CD8-positive, alpha-beta memory T cell (primary cell): ENCODE data around the gene JOSD1. TPM values are rescaled to one million over a fixed set of nuclear protein-coding genes. Genes with fewer than 3 reads are reported as not detected.

Source experiments
- CTCF ChIA-PET: fragments of 350-600 bp; sonication (Branson Sonifier 250); formaldehyde crosslinking; loops from one replicate; lab custom pipeline; 2021; ENCODE audit warnings: antibody characterized with exemption; lab: Charles Lee
- POLR2A ChIA-PET: fragments of 350-600 bp; sonication (Branson Sonifier 250); formaldehyde crosslinking; loops from one replicate; lab custom pipeline; 2021; ENCODE audit warnings: antibody characterized with exemption; lab: Charles Lee
- DNase-seq, 5 donors: peaks; one replicate each; pipeline versions ENCODE4 v3.0.0 to v3.0.0-alpha.2; 2020 to 2022; ENCODE audit warnings: mixed read lengths in 1 of 5
- H3K27ac ChIP-seq: one replicate; pipeline ENCODE4 v1.7.0; 2013; ENCODE audit warnings: low read depth, mild to moderate bottlenecking, low read length, moderate library complexity
- H3K27me3 ChIP-seq: 2 replicates; pipeline ENCODE4 v1.7.0; 2013; ENCODE audit warnings: low read length, mild to moderate bottlenecking; ENCODE audit not compliant: insufficient read depth, poor library complexity, severe bottlenecking
- H3K36me3 ChIP-seq: 2 replicates; pipeline ENCODE4 v1.7.0; 2013; ENCODE audit warnings: mild to moderate bottlenecking, low read length, moderate library complexity; ENCODE audit not compliant: insufficient read depth
- H3K4me1 ChIP-seq: 2 replicates; pipeline ENCODE4 v1.7.0; 2013; ENCODE audit warnings: mild to moderate bottlenecking, low read length, moderate library complexity; ENCODE audit not compliant: insufficient read depth
- H3K4me3 ChIP-seq: 2 replicates; pipeline ENCODE4 v1.7.0; 2013; ENCODE audit warnings: mild to moderate bottlenecking, low read length
- H3K9me3 ChIP-seq: 2 replicates; pipeline ENCODE4 v1.7.0; 2013; ENCODE audit warnings: mild to moderate bottlenecking, low read length
- H3K27ac Mint-ChIP-seq, 8 donors: one replicate each; pipeline ENCODE4 v1.8.0; 2020 to 2021; ENCODE audit warnings: mixed read lengths in 8 of 8, mild to moderate bottlenecking in 6 of 8, inconsistent platforms in 3 of 8, moderate library complexity in 3 of 8
- H3K27me3 Mint-ChIP-seq, 2 donors: one replicate each; pipeline ENCODE4 v1.8.0; 2020 to 2021; ENCODE audit warnings: mixed read lengths in 2 of 2, mild to moderate bottlenecking in 1 of 2, moderate library complexity in 1 of 2
- H3K36me3 Mint-ChIP-seq, 3 donors: one replicate each; pipeline ENCODE4 v1.8.0; 2020 to 2021; ENCODE audit warnings: mixed read lengths in 3 of 3, inconsistent platforms in 1 of 3, mild to moderate bottlenecking in 1 of 3
- H3K4me1 Mint-ChIP-seq, 3 donors: one replicate each; pipeline ENCODE4 v1.8.0; 2020 to 2021; ENCODE audit warnings: mixed read lengths in 3 of 3, inconsistent platforms in 1 of 3, mild to moderate bottlenecking in 1 of 3
- H3K4me3 Mint-ChIP-seq, 7 donors: one replicate each; pipeline ENCODE4 v1.8.0; 2020 to 2021; ENCODE audit warnings: mixed read lengths in 7 of 7, mild to moderate bottlenecking in 6 of 7, moderate library complexity in 4 of 7, inconsistent platforms in 2 of 7
- H3K9me3 Mint-ChIP-seq, 5 donors: one replicate each; pipeline ENCODE4 v1.8.0; 2020 to 2022; ENCODE audit warnings: mixed read lengths in 5 of 5, mild to moderate bottlenecking in 3 of 5, moderate library complexity in 2 of 5, inconsistent platforms in 1 of 5
- polyA plus RNA-seq: library from polyadenylated mRNA; unstranded; fragments of 300-500 nt; fragmentation: Illumina TruSeq; gene quantifications from one replicate; pipeline ENCODE4 v1.2.3, GENCODE V29; 2021
- total RNA-seq, 2 experiments: library from RNA; stranded (reverse); gene quantifications; one replicate each; pipeline ENCODE4 v1.2.3, GENCODE V29; 2021

JOSD1 gene
- total and polyA plus RNA-seq, 3 experiments from 2014 or later: 9.3 to 96.4 (median 86.0) TPM

DNA sequence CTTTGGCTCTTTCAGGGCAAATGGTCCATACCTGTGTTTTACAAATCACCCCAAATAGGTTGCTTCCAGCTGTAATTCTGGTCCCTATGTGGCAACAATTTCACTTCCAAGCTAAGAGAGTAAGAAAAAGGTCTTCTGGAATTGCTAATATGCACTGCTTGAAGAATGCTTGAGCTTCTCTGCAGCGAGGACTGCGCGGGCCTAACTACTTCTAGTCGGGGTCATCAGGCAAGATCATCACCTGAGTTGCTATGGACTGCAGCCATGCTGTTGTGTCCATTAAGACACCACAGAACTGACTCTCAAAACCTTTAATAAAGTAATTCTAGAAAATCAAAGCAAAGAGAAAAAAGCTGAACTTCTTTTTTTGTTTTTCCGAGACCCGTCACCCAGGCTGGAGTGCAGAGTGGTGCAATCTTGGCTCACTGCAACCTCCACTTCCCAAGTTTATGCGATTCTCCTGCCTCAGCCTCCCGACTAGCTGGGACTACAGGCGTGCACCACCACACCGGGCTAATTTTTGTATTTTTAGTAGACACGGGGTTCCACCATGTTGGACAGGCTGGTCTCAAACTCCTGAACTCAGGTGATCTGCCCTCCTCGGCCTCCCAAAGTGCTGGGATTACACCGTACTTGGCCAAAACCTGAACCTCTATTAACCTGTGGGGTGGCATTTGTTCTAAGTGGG, 2.2 kb downstream of the JOSD1 start:
- H3K9me3 ChIP-seq: no peaks in the 10 kb centered on the region
- Mint-ChIP-seq H3K27ac (peak overlapping the region; percentile 94 to 100 (median 98)), H3K9me3 (peaks cover 0 to 2% (median 0%) of the 10 kb centered on the region in 5 donors), H3K27me3 (peaks cover 0 to 6% of the 10 kb centered on the region in 2 donors), H3K4me3 (peak overlapping the region; percentile 82 to 96 (median 90)), H3K4me1 (peaks cover 51 to 79% (median 69%) of the 10 kb centered on the region in 3 donors), H3K36me3 (peaks cover 0 to 52% (median 6%) of the 10 kb centered on the region in 3 donors)
- peaks cover 57% of the 10 kb centered on the region for H3K4me1 ChIP-seq
- no peak for DNase-seq
- POLR2A ChIA-PET: interaction anchor here (2.3 kb wide), 2 partner anchors 16 to 17 kb away, joined by 9 to 12 read pairs; partner anchors contain the start of gene TOMM22
- CTCF ChIA-PET: interaction anchor here (1.3 to 2.5 kb wide), 3 partner anchors 12 to 53 kb away, joined by 4 to 19 read pairs (median 6); partner anchors contain the start of gene TOMM22
- peak overlapping the region; percentile 98 for H3K27ac ChIP-seq
- H3K36me3 ChIP-seq: no peaks in the 10 kb centered on the region
- peak overlapping the region; percentile 77 for H3K4me3 ChIP-seq
- no peaks in the 10 kb centered on the region for H3K27me3 ChIP-seq

DNA sequence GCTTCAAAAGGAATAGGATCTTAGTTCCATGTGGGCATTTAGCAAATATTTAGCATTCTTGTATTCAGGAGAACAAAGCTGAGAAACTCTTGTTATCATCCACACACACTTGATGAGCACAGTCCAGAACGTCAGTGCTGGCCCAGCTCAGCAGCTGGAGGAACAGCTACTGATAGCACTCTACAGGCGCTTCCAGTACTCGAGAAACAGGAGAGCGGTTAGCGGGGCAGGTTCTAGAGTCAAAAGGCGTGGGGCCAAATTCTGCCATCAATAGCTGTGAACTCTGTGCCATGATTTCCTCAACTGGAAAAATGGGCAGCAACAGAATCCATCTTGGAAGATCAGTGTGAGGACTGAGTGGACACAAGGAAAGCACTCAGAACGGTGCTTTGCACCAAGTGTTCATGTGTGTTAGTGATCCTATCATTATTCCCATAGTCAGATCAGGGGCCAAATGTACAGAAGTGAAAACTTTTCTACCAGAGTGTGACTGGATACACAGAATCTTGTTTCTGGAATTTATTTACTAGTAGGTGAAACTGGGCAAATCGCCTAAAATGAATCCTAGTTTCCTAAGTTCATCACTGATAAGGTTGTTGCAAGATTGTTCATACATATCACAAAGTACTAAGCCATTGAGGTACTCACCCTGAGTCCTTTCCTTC, 3.2 kb downstream of the JOSD1 start:
- Mint-ChIP-seq H3K27me3 (peaks cover 0 to 6% of the 10 kb centered on the region in 2 donors), H3K9me3 (peaks cover 0 to 2% (median 0%) of the 10 kb centered on the region in 5 donors), H3K36me3 (peaks cover 0 to 61% (median 6%) of the 10 kb centered on the region in 3 donors), H3K4me3 (peak overlapping the region in 5 of 7 donors; percentile 5 to 96 (median 48)), H3K27ac (peak overlapping the region; percentile 70 to 100 (median 98)), H3K4me1 (peaks cover 56 to 84% (median 75%) of the 10 kb centered on the region in 3 donors)
- Histone ChIP-seq H3K4me3 (no peak overlapping the region), H3K9me3 (no peaks in the 10 kb centered on the region), H3K27ac (no peak overlapping the region), H3K4me1 (peaks cover 57% of the 10 kb centered on the region), H3K36me3 (no peaks in the 10 kb centered on the region), H3K27me3 (no peaks in the 10 kb centered on the region)
- POLR2A ChIA-PET: interaction anchor here (0.6 to 2.3 kb wide), 3 partner anchors 8 to 195 kb away, joined by 3 to 12 read pairs (median 4); partner anchors contain the start of genes GTPBP1 and TOMM22
- CTCF ChIA-PET: interaction anchor here (0.9 to 2.1 kb wide), 3 partner anchors 8 to 54 kb away, joined by 3 to 9 read pairs (median 6); partner anchors contain the start of genes GTPBP1 and TOMM22
- no peak for DNase-seq

GRCh38 chr22:38696606-38697424, 3.9 kb downstream of the JOSD1 start:
- CTCF ChIA-PET: interaction anchor here (0.9 to 1.6 kb wide), 3 partner anchors 9 to 15 kb away, joined by 3 to 9 read pairs (median 3); partner anchors contain the start of genes GTPBP1 and TOMM22
- Mint-ChIP-seq H3K9me3 (peaks cover 0 to 2% (median 0%) of the 10 kb centered on the region in 5 donors), H3K36me3 (peaks cover 0 to 66% (median 6%) of the 10 kb centered on the region in 3 donors), H3K4me3 (peak overlapping the region in 5 of 7 donors; percentile 1 to 90 (median 40)), H3K4me1 (peaks cover 56 to 88% (median 79%) of the 10 kb centered on the region in 3 donors), H3K27me3 (peaks cover 0 to 6% of the 10 kb centered on the region in 2 donors), H3K27ac (peak overlapping the region; percentile 54 to 100 (median 88))
- DNase-seq: peak in 1 of 5 donors; percentile 57
- Histone ChIP-seq H3K4me1 (peaks cover 52% of the 10 kb centered on the region), H3K9me3 (no peaks in the 10 kb centered on the region), H3K36me3 (no peaks in the 10 kb centered on the region), H3K4me3 (no peak overlapping the region), H3K27me3 (no peaks in the 10 kb centered on the region), H3K27ac (no peak overlapping the region)
- POLR2A ChIA-PET: interaction anchor here (0.6 to 2.3 kb wide), 3 partner anchors 9 to 194 kb away, joined by 3 to 12 read pairs (median 4); partner anchors contain the start of genes GTPBP1 and TOMM22

- POLR2A ChIA-PET: interaction anchor here (0.7 kb wide), 1 partner anchor 69 kb away, joined by 7 read pairs; no protein-coding TSS in a partner anchor
- no peaks in the 10 kb centered on the region for H3K9me3 Mint-ChIP-seq
- Histone ChIP-seq H3K9me3 (no peaks in the 10 kb centered on the region), H3K4me1 (peaks cover 45% of the 10 kb centered on the region), H3K4me3 (no peak overlapping the region), H3K36me3 (no peaks in the 10 kb centered on the region), H3K27ac (no peak overlapping the region), H3K27me3 (no peaks in the 10 kb centered on the region)
- H3K4me1 Mint-ChIP-seq: peaks cover 46 to 80% (median 75%) of the 10 kb centered on the region in 3 donors
- DNase-seq: no peak
- H3K27ac Mint-ChIP-seq: peak overlapping the region in 7 of 8 donors; percentile 3 to 74 (median 38)
- CTCF ChIA-PET: interaction anchor here (2.4 kb wide), 1 partner anchor 13 kb away, joined by 12 read pairs; the partner anchor contains the start of gene TOMM22
- H3K4me3 Mint-ChIP-seq: peak overlapping the region in 1 of 7 donors; percentile 6
- peaks cover 0 to 1% of the 10 kb centered on the region in 2 donors for H3K27me3 Mint-ChIP-seq
- H3K36me3 Mint-ChIP-seq: peaks cover 0 to 69% (median 8%) of the 10 kb centered on the region in 3 donors
These were observed 5.8 kb downstream of the JOSD1 start for GRCh38 chr22:38694940-38695339.

DNA sequence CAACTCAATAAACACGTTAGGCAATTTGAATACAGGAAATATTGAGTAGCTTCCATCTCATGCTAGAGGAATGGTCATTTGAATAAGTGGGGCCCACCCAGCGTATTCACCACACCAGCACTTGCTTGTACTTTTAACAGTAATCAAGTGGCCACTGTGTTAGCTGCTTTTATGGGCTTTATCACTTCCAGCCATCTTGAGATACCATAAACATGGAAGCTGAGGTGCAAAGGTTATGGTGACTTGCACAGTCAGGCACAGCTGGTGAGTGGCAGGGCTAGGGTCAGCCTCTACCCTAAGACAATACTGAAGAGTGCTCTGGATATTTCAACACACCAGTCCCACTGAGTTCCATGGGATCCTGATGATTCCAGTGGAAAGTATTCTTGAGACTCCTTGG, 6.7 kb downstream of the JOSD1 start:
- no peak overlapping the region for H3K4me3 Mint-ChIP-seq
- H3K4me3 ChIP-seq: no peak overlapping the region
- H3K36me3 ChIP-seq: peaks cover 2% of the 10 kb centered on the region
- H3K9me3 Mint-ChIP-seq: no peaks in the 10 kb centered on the region
- no peaks in the 10 kb centered on the region for H3K27me3 ChIP-seq
- POLR2A ChIA-PET: no interaction called here
- CTCF ChIA-PET: interaction anchor here (2.4 kb wide), 1 partner anchor 12 kb away, joined by 12 read pairs; the partner anchor contains the start of gene TOMM22
- DNase-seq: no peak
- H3K27ac Mint-ChIP-seq: peak overlapping the region in 2 of 8 donors; percentile 14 to 32
- peaks cover 37 to 71% (median 66%) of the 10 kb centered on the region in 3 donors for H3K4me1 Mint-ChIP-seq
- H3K27ac ChIP-seq: no peak overlapping the region
- peaks cover 0 to 68% (median 11%) of the 10 kb centered on the region in 3 donors for H3K36me3 Mint-ChIP-seq
- no peaks in the 10 kb centered on the region for H3K9me3 ChIP-seq
- peaks cover 0 to 1% of the 10 kb centered on the region in 2 donors for H3K27me3 Mint-ChIP-seq
- H3K4me1 ChIP-seq: peaks cover 37% of the 10 kb centered on the region

GRCh38 chr22:38689651-38690050, 11.1 kb downstream of the JOSD1 start:
- Histone ChIP-seq H3K4me1 (peaks cover 7% of the 10 kb centered on the region), H3K4me3 (no peak overlapping the region), H3K9me3 (no peaks in the 10 kb centered on the region), H3K27me3 (no peaks in the 10 kb centered on the region), H3K36me3 (peaks cover 26% of the 10 kb centered on the region), H3K27ac (no peak overlapping the region)
- H3K4me3 Mint-ChIP-seq: no peak overlapping the region
- peak overlapping the region in 1 of 8 donors; percentile 36 for H3K27ac Mint-ChIP-seq
- H3K27me3 Mint-ChIP-seq: peaks cover 0 to 1% of the 10 kb centered on the region in 2 donors
- ChIA-PET CTCF (interaction anchor here (0.6 to 1.5 kb wide), 3 partner anchors 16 to 1673 kb away, joined by 3 read pairs; partner anchors contain the start of gene GTPBP1), POLR2A (no interaction called here)
- DNase-seq: no peak
- H3K36me3 Mint-ChIP-seq: peaks cover 0 to 81% (median 9%) of the 10 kb centered on the region in 3 donors
- H3K9me3 Mint-ChIP-seq: no peaks in the 10 kb centered on the region
- peaks cover 7 to 31% (median 26%) of the 10 kb centered on the region in 3 donors for H3K4me1 Mint-ChIP-seq

- no peaks in the 10 kb centered on the region for H3K27me3 Mint-ChIP-seq
- CTCF ChIA-PET: interaction anchor here (1.8 kb wide), 1 partner anchor 13 kb away, joined by 4 read pairs; no protein-coding TSS in a partner anchor
- DNase-seq: no peak
- Histone ChIP-seq H3K27ac (no peak overlapping the region), H3K4me3 (no peak overlapping the region), H3K4me1 (peaks cover 14% of the 10 kb centered on the region), H3K27me3 (no peaks in the 10 kb centered on the region), H3K9me3 (no peaks in the 10 kb centered on the region), H3K36me3 (peaks cover 39% of the 10 kb centered on the region)
- H3K36me3 Mint-ChIP-seq: peaks cover 0 to 77% (median 12%) of the 10 kb centered on the region in 3 donors
- POLR2A ChIA-PET: no interaction called here
- H3K4me3 Mint-ChIP-seq: peak overlapping the region in 2 of 7 donors; percentile 8 to 75
- H3K27ac Mint-ChIP-seq: peak overlapping the region in 3 of 8 donors; percentile 32 to 86 (median 59)
- H3K4me1 Mint-ChIP-seq: peaks cover 17 to 23% (median 21%) of the 10 kb centered on the region in 3 donors
- no peaks in the 10 kb centered on the region for H3K9me3 Mint-ChIP-seq
These were observed 15.0 kb downstream of the JOSD1 start for GRCh38 chr22:38685761-38686160.
